ENCODE results near the gene KLK15.

Gene KLK15

DNA sequence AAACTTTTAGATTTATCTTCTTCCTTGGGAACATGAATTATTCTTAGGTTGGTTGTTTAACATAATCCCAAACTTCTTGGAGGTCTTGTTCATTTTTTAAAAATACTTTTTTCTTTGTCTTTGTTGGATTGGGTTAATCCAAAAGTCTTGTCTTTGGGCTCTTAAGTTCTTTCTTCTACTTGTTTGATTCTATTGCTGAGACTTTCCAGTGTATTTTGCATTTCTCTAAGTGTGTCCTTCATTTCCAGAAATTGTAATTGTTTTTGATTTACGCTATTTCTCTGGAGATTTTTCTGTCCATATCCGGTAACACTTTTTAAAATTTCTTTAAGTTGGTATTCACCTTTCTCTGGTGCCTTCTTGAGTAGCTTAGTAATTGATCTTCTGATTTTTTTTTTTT is 9.8 kb upstream of the KLK15 start:
- DNase-seq: no peak

DNA sequence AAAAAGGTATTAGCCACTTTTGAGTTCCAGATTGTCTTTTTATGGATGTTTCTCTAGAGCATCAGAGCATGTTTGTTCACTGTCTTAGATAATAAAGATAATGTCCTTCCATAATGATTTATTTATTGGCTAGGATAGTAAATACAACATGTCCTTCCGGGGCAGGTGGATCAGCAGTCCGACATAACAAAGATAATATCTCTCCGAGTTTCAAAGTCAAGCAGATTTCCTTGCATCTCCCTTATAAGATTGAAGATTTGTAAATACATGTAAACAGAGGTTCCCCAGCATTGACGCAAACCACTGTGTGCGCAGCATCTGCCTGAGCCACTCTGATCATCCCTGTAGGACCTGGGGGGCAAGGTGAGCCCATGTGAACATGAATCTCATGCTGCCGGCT is 8.8 kb upstream of the KLK15 start:
- no peak for DNase-seq

DNA sequence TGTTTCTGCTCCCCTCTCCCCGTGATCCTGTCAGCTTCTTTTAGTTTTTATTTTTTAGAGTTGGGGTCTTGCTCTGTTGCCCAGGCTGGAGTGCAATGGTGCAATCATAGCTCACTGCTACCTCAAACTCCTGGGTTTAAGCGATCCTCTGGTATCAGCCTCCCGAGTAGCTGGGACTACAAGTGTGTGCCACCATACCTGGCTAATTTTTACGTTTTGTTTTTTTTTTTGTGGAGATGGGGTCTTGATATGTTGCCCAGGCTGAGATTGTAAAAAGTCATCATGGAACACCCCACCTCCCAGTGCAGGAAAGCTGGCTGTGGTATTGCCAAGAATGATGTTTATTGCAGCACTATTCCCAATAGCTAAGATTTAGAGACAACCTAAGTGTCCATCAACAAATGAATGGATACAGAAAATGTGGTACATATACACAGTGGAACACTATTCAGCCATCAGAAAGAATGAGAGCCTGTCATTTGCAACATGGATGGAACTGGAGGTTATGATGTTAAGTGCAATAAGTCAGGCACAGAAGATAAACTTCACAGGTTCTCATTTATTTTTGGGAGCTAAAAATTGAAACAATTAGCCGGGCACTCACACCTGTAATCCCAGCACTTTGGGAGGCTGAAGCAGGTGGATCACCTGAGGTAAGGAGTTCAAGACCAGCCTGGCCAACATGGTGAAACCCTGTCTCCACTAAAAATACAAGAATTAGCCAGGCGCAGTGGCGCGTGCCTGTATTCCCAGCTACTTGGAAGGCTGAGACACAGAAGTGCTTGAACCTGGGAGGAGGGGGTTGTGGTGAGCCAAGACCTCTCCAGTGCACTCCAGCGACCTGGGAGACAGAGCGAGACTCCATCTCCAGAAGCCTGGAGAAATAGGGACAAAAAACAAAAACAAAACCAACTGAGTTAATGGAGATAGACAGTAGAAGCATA is 6.6 kb upstream of the KLK15 start:
- no peak for DNase-seq

DNA sequence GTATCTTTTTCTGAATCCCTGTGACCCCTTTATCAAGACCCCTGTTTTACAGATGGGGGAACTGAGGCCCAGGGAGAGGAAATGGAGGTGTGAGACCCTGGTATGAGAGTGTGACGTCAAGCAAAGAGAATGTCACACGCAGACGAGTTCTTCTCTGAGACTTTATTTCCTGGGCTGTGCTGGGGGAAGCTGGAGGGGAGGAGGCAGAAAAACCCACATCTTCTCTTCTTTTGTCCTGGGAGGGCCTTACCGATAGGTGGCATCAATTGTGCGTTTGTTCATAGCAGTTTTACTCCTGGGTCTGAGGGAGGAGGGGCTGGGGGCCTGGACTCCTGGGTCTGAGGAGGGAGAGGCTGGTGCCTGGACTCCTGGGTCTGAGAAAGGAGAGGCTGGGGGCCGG is 4.9 kb upstream of the KLK15 start:
- no peak for DNase-seq

DNA sequence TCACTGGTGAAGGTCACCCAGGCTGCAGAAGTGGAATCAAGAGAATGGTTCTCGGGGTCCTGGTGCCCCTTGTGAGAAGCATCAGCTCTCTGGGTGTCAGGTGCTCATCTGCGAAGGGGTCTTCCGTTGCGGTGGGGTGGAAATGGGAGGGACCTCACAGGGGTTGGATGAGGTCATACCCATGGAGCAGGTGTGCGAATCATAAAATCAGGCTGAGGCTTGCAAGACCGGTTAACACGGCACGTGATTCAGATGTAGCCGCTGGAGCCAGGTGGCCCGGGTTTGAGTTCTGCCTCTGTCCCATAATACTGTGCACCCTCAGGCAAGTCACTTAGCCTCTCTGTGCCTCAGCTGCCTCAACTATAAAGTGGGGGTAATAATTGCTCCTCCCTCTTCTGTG is 3.9 kb upstream of the KLK15 start:
- DNase-seq: no peak

DNA sequence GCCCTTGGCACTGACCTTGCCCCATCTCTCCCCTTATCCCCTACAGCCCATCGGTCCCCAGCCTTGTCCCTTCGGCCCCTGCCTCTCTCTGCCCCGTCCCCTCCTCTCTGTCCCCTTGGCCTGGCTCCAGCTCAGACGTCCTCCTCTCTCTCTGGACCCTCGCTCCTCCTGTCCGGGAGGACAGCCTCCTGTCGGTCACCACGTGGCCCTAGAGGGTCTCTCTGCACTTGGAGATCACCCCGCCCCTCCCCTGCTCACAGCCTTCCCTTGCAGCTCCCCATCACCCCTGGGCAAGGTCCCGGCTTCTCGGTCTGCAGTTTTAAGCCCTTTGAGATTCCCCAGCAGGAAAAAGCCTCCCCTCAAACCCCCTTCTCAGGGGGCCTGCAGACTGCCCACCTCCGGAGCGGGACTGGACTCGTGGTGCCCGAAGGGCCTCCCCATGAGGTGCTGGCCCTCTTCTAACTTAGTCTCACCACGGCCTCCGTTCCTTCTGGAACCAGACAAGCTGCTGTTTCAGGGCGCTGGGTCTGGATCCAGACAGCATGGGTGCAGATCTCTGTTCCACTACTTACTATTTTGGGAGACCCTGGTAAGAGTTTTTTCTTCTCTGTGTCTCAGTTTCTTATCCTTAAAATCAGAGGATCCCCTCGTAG is 3.3 kb upstream of the KLK15 start:
- no peak for DNase-seq

DNA sequence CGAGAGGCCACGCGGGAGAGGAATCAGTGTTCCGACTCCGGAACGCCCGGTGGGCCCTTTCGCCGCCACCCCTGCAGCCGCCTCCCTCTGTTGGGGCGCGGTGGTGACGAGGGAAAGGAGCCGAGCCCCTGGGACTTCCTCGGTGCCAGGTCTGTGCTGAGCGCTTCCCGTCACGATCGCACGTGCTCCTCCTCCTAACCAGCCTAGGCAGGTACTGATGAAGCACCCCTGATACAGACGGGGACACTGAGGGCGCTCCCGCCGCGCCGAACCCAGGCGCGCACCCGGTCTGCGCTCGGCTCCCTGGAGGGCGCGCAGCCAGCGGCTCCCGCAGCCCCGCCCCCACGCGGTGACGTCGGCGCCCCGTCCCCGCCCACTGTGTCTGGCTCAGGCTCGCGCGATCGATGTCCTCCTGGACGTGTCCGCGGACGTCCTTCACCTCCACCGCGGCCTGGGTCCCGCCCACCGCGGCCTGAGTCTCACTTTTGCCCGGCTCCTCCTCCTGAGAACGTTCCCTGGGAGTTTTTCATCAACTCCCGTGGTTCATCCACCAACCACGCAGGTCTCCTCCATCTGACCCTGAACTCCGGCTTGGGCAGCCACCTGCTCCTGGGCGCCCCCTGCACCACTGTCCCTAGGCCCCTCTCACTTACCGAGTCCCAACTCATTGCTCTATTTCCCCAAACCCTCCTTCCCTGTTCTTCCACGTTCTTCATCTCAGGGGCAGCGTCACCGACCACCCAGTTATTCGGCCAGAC is 2.6 kb upstream of the KLK15 start:
- DNase-seq: peak; percentile 56

DNA sequence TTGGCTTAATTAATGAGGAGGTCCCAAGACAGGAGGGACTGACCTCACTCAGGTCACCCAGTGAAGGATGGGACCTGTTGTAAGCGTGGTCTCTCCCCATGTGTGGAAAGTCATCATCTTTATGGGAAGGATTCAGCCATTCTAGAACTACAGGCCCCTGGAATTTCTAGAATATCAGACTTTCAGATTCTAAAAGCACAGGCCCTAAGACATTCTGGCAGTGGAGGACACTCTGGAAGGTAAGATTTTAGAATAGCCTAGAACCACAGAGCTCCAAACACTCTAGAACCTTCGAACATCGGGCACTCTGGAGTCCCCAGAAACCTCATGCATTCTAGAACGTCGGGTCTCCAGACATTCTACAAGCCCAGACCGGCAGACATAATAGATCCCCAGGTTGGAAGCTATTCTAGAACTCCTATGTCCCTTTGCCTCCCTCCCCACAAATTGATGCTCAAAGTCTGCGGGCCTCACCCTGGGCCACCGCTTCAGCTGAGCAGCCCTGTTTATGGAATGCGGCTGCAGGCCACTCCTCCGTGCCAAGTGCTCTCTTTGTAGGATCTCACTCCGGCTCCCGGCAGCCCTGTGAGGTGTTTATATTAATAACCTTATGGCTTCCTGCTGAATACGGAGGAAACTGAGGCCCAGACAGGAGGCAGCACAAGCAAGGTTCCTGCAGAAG is 1.9 kb upstream of the KLK15 start:
- no peak for DNase-seq

DNA sequence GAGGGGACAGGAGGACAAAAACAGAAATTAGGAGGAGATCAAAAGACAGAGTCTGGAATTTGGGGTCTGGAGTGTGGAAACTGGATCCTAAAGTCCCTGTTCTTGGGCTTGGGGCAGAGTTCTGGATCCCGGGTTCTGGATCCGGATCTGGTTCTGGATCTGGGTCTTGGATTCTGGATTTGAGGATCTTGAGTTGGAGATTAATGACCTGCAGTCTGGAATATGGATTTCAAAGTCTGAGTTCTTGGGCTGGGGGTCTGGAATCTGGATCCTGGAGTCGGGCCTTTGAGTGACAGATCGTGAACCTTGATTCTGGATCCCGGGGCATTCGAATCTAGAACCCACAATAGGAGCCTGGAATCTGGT is 411 bp upstream of the KLK15 start:
- no peak for DNase-seq

DNA sequence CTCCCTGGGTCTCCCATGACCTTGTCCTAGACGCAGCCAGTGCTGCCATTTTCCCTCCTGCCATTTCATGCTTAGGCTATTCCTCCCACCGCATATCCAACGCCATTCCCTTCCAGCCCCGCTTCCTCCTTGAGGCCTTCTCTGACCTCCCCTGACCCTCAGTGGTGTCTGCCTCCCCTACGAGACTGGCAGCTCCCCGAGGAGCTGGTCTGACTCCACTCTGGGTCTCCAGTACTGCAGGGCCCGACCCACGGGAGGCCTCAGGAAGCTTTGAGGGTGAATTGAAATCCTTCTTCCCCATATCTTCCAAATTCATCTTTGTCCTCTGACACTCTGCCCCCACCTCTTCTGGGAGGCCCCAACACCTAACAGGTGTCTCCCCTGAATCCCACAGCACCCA is 708 bp downstream of the KLK15 start:
- DNase-seq: no peak

DNA sequence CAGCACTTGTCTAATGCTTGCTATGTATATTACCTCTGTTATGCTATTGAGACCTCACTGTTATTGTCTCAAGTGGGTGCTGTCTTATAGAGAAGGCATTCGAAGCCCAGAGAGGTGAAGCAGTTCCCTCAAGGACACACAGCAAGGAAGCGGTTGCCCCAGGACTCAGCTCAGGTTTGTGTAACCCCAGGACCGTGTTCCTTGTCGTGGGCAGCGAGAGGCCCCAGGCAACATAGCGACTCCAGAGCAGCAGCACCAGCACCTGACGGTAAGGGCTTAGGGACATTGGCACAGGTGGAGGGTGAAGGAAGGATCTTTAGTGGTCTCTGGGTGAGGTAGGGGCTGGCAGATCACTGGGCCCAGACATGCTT is 2.4 kb downstream of the KLK15 start:
- no peak for DNase-seq

DNA sequence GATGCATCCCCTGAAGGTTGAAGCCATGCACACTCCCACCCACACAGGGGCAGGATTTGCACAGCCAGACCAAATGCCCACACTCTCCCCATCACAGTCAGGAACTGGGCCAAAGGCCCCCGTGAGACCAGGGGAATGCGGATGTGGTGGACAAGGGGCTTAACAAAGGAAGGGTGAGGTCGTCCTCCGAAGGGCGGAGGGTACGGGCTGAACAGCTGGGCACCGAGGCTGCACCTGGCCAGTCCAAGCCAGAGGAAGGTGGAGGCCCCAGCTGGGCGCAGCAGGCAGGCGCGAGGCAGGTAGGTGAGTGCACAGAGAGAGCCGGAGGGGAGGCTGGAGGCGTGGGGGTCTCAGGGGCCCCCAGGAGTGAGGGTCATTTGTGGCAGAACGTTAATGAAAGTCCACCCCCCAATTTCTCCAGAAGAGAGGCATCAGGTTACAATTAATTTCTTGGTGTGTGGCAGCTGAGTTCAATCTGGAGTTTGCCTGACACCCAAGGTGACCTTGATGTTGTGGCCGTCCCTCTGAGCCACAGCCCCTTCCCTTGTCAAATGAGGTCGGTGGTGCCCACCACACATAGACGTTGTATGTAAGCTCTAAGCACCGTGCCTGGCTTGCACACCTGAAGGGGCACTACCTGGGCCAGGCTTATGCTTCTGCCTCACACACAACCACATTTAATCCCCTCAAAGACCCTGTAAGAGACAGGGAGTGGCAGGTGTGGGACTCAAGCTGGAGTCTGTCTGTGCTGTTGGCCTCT is 2.9 kb downstream of the KLK15 start:
- DNase-seq: no peak

DNA sequence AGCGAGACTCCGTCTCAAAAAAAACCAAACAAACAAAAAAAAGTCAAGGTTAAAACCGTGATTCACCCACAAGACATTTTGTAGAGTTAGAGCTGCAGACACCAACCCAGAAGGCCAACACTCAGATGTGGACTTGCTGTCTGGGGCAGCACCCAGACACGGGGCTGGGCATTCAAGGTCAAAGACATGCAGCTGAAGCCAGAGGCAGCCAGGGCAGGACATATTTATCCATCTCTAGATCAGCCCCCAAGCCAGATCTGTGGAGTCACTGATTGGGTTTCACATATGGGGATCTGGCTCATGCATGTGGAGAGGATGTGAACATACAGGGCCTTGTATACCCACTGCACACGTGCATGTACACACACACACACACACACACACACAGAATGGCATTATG is 3.6 kb downstream of the KLK15 start:
- DNase-seq: no peak

DNA sequence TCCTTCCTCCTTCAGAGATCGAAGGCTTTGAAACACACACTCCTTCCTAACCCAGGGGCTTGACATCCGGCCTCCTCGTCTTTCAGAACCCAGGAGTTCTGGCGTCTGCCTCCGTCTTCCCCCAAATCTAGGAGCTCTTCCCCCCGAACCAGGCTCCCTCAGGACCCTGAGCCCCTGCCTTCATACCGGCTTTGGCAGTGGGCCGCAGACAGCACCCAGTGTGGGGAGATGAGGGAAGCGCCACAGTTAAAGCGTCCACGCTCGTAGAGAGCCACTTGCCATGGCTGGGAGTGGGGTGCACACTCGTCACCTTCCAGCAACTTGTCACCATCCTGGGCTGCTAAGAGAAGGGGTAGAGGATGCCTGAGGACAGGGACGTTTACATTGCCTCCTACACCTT is 5.9 kb downstream of the KLK15 start:
- no peak for DNase-seq

DNA sequence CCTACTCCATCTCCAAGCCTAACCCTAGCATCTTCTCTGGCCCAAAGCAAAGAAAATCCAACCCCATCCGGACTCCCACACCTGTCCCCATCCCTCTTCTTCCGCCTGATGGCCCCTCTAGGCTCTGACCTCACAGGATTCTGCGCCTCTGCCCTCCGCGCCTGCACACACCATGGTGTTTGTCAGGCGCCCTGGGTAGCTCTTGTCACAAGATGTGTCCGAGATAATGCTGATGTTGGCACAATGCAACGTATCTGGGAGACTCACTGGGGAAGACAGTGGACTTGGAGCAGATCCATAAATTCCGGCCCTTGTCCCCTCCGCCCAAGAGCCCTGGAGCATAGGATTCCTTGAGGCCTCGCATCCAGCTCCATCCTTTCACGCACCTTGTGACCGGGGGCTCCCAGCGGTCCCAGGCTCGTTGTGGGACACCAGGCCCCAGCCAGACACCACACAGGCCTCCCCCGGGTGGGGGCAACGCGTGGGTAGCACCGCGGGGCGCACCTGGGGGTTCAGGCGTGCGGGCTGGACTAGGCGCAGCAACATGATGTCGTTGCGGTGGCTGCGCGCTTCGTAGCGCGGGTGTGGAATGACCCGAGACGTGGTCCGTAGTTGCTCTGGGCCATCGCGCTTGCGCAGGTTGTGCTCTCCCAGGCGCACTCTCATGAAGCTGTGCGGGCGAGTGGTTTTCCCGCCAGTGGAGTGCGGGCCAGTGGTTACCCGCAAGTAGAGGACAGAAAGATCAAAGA is 6.7 kb downstream of the KLK15 start:
- no peak for DNase-seq

DNA sequence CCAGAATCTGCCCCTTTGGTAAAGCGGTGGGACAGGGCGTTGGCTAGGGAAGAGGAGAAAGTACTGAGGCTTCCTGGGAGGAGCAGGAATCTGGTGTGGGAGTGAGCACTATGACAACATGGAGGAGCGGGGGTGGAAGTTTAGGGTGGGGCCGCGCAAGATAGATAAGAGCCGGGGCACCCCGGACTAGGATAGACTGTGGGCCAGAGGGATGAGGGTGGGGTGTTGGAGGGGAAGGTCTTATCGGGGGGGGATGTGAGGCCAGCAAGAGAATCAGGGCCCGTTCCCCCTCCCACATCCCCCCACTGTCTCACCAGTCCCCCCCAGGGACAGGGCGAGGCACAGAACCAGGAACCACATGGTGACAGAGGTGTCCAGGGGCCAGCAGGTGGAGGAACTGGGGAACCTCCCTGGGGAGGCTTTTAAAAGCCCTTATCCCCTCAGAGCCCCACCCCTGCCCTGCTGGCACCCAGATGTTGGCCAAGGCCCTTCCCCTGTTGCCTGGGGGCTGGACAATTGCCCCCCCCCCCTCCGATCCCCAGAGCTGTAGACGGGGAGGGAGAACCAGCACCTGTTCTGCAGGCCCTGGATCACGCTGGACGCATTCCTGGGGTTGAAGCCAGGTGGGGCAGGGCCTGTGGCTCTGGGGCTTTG is 9.9 kb downstream of the KLK15 start, which contains the start of gene KLK1:
TSS of gene KLK1 (minus strand) at position 399 of the 654 bp plus-strand sequence. CDS start at position 360, 39 bp downstream.
- DNase-seq: no peak

DNA sequence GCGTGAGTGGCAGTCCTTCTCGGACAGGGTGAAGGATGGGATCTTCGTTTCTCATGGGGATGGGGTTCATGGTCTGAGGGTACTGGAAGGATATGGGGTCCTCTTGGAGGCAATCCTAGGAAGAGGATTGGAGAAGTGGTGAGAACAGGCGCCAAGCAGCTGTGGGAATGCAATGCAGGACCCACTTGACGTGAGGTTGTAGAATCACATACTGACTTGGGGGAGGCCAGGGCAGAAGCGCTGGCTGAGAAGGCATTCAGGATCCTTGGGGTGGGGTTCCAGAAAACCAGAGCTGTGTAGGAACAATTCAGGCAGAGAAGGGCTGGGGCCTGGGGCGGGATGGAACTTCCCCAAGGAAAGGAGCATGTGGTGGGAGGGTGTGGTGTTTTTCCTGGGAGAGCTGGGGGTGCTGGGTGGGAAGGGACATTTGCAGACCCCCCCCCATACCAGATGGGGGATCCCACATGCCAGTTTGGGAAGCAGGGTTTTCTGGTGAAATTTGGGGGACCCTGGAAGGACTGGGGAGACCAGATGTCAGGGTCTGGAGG is 10.6 kb downstream of the KLK15 start:
- DNase-seq: no peak

DNA sequence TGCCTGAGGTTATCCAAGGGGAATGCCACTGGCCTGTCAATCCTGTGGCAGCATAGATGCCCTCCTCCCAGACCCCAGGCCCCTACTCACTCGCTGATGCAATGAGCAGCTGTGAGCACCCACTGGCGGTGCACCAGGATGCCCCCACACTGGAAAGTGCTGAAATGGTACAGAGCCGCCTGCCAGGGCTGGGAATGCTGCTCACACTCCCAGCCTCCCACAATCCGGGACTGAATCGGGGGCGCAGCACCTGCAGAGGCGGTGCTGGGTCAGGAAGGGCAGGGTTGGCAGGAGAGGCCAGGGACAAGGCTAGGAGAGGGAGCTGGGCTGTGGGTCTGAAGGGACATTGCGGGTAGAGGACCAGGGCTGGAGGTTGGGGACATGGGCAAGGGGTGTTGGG is 11.8 kb downstream of the KLK15 start:
- no peak for DNase-seq

DNA sequence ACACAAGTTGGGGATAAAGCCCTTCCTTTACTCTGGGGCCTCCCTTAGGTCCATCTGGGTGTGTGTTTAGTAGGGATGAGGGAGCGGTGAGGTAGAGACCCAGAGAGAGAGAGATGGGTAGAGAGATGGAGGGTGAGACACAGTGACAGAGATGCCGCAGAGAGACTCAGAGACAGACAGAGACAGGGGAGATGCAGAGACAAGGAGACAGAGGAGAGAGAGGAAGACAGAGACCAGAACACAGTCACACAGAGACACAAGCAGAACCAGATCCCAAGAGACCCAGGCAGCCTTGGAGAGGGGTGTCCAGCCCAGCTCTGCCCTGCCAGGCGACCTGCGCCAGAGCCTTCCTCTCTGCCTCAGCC is 12.1 kb downstream of the KLK15 start:
- DNase-seq: no peak

DNA sequence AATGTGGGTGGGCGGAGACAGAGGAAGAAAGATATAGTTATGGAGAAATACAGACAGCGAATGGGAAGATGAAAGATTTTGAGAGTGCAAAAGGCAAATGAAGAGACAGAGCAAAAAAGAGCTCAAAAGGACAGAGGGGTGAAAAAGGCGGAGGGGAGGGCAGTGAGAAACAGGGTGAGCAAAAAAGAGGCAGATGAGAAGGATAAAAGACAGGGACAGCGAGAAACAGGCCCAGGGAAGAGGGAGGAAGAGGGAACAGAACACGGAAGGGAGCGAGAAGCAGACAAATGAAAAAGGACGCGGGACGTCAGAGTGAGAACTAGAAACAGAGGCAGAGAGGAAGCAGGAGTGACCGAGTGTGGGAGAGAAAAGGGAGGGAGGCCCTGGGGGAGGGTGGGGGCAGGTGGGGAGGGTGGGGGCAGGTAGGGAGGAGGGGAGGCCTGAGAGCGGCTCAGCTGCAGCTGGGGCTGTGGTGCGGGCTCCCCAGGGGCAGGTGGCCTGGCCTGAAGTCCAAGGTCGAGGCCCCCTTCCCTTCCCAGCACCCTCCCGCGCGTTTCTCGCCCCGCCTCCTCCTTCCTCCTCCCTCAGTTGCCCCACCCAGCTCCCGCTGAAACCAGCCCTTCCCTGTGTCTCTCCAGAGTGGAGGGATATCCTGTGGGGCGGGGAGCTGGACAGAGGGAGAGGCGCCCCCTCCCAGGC is 12.7 kb downstream of the KLK15 start:
- no peak for DNase-seq

All from activated CD4-positive, alpha-beta T cell treated with anti-CD3 and anti-CD28 coated beads, Interleukin-2, amount 50 U/mL, for 4 hours (primary cell).